ENCODE measurements around the gene PSME1. TPM values are rescaled to one million over a fixed set of nuclear protein-coding genes. Genes with fewer than 3 reads are reported as not detected.

Gene PSME1
- total and polyA plus RNA-seq, 2 of the 13 experiments (the other 11 are each of a cell fraction or from before 2014, with no cell fraction given), result 159 to 608 TPM

GRCh38 chr14:24129410-24129998 lies 6.5 kb upstream of the PSME1 start (continued):
- TF ChIP-seq MTERF4 (CRISPR knock-in tag; IDR thresholded peaks at IDR 0.05) (0 out of 2 replicates have a peak, but pooled peaks have one; percentile 28), ARID5B (CRISPR knock-in tag; IDR thresholded peaks at IDR 0.05) (0 out of 2 replicates have a peak, but pooled peaks have one; percentile 22), ZSCAN25 (CRISPR knock-in tag; IDR thresholded peaks at IDR 0.05) (0 out of 2 replicates have a peak, but pooled peaks have one; percentile 23), ZNF574 (CRISPR knock-in tag; IDR thresholded peaks at IDR 0.05) (peak; percentile 37), HIC2 (CRISPR knock-in tag; IDR thresholded peaks at IDR 0.05; ENCODE audit: low read depth) (0 out of 2 replicates have a peak, but pooled peaks have one; percentile 37), ZNF512 (CRISPR knock-in tag; IDR thresholded peaks at IDR 0.05) (no peak), FOXO4 (CRISPR knock-in tag; conservative IDR thresholded peaks at IDR 0.05) (0 out of 2 replicates have a peak, but pooled peaks have one; percentile 7), ZMYM3 (CRISPR knock-in tag; IDR thresholded peaks at IDR 0.05) (peak; percentile 87), HNF1B (CRISPR knock-in tag; IDR thresholded peaks at IDR 0.05) (peak; percentile 48; the same call in 1 of the 2 replicates)

All from HepG2 (cell line).